ENCODE data around the gene USP6NL.

Gene USP6NL

GRCh38 chr10:11472158-11472753 is 139.2 kb downstream of the USP6NL start:
- DNase-seq = no peak

GRCh38 chr10:11469575-11470391 is 141.7 kb downstream of the USP6NL start:
- DNase-seq = no peak

DNA sequence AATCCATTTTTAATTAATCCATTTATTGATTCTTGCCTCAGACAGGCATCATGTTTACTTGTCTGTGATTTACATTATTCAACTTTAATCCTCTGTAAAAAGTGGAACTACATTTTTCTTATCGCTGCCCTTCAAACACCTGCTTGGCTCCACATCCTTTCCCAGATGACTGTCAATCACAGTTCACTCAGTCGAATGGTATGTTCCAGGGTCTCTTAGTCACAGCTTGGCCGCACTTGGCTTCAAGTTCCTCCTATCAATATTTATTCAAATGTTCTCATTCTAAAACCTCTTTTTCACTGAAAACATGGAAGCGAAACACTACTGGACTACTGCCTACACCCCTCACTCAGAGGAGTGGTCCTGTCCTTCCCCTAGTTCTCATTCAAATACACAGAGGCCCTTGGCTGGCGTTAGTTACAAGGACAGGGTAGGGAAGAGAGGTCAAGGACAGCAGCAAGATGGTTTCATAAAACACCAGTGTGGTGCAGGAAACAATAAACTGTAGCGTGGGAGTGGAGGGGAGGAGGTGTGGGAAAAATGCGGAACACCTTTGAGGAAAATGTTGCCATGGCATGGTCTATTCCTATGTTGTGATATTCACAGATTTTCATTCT is 143.2 kb downstream of the USP6NL start:
- DNase-seq = no peak

DNA sequence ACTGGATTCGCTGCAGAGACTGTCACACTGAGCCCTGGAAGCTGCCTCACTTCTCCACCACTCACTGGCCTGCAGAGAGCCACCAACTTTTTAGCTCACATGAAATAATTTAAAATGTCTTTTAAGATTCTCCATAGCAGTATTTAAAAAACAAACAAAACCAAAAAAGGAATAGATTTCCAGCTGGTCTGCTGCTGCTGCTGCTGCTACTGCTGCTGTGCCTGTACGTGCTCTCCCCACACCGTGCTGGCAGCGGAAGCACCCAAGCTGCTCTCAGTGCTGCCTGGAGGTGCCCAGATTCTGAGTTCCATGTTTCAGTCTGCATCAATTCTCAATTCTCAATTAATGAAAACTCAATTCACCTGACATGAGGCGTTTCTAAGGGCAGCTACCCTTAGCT is 146.0 kb downstream of the USP6NL start:
- no peak for DNase-seq

DNA sequence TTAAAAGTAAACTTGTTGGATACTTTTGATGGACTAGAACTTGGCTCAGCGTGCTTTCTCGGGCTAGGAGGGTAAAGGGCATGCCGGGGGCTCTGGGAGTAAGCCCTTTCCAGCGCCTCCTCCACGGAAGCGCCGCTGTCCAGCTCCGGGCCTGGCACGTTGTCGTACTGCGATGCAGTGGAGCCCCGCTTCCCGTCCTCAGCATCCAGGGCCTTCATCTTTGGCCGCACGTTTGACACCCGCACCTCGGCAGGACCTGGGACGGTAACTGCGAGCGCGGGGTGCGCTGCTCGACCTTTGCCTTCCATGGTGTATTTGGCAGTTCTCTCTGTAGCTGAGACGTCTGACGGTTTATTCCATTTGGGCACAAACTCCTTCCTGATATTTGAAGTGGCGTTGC is 148.3 kb downstream of the USP6NL start:
- no peak for DNase-seq

DNA sequence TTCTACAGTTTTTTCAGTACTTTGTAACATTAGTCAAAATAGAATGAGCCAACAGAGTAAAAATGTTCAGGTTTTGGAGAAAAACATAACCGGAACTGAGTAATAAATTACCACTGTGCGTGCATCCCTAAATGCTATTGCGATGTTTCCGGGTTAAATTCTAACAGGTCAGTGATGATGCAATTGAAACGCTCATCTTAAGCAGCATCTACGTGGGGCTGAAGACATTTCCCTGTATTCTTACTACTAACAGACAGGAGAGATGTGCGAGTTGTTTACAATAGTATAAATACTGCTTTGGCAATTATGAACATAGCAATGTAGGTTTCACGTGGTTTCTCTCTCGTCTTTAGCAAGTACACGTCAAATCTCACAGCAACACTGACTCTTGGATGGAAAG is 149.4 kb downstream of the USP6NL start:
- no peak for DNase-seq

DNA sequence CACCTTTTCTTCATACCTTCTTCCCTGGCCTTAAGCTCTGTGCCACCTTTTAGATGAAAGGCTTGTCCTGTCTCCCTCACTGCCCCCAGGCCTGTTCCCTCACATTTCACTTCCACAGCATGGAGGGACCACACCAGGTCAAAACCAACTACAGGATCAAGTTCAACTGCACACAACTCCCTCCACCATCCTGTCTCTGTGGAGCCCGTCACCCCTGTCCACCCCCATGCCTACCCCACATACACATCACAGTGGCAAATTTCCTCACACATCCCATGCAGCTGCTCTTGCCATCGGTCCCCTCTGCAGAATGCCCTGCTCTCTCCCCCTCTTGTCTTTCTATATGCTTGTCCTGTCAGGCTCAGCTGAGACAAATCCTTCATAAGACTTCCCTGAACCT is 154.1 kb downstream of the USP6NL start:
- no peak for DNase-seq

DNA sequence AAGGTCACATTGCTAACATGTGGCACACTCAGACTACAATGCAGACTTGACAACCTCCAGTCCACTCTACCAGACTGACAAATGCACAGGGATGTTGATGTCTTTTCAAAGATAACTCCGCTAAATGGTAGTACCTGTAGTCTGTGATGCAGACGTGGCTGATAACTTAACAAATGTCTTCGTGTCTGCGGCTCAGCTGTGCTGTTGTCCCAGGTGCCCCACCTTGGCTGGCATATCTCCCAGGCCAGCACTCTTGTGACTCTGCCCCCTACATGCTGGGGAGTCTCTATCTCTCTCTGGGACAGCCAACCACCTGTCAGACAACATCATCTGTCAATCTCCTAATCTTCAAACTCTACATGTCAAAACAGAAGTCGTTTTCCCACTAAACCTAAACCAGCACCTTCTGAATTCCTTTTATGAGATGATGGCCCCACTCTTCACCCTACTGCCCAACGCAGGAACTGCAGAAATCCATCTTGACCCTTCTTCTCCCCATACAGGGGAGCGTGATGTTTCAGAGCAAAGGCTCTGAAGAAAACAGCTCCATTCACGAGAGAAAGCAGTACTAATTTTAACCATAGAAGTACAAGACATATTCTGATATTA is 156.4 kb downstream of the USP6NL start:
- no peak for DNase-seq

DNA sequence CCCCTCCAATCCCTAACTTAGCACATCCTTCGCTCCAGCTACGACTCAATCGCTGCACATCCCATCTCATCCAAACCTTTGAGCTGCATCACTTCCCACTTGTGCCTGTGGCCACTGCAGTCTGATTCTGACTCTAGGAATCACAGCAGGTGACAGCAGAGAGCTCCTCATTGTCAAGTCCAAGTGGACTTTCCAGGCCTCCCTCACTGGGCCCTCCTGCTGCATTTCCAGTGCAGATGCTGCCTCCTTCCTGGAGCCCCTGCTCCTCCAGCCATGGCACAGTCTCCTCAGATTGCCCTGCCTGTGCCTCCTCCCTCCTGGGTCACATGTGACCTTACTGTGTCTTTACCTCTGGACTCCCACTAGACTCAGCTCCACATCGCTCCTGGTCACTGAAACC is 157.3 kb downstream of the USP6NL start:
- no peak for DNase-seq

GRCh38 chr10:11451640-11452260 is 159.7 kb downstream of the USP6NL start:
- no peak for DNase-seq

- DNase-seq = no peak
Measured at GRCh38 chr10:11450427-11450826, 161.0 kb downstream of the USP6NL start.

GRCh38 chr10:11449761-11450160 is 161.7 kb downstream of the USP6NL start:
- no peak for DNase-seq

DNA sequence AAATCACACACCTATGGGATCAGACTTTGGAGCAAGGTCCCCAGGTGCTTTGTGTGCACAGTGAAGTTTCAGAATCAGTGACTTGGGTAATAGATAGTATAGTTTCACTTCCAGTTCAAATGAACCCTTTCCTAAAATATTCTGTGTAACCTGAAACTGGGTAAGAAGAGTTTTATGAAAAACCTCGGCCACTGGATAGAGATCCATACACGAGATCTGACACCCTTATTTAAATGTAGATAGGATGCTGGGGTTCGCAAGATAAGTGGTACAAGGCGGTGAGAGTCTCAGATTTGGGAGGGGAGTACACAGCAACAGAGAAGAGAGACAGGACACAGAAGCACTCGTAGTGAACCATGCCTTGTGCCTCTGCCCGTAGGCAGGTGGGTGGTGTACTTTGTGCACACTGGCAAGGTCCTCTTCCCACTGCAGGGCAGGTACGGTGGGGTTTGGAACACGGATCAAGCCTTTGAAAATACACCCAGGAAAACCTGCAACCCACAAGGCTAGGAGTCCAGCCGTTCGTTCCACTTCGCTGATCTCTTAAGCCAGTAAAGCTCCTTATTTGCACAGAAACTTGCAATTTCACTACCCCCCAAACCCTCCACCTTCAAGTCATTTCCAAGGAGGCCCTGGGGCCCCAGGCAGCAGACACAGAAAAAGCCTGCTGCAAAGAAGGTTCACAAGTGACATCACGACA is 162.8 kb downstream of the USP6NL start:
- DNase-seq = no peak

GRCh38 chr10:11448190-11448544 is 163.3 kb downstream of the USP6NL start:
- no peak for DNase-seq

DNA sequence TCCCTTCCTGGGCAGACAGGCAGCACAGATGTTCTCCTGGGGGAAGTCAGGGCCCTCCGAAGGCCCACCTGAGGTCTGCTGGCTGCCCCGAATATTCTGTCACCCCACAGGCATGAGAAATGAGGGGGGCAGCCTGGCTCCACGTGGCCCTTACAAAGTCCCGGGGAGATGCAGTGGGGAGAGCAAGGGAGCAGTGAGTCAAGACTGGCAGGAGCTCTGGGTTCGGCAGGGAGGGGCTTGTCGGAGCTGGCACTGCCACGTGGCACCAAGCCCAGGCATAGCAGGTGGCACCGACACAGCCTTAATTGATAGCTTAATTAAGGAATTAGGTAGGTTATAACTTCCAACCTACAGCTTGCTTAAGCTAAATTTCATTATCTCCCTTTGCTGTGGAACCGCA is 163.9 kb downstream of the USP6NL start:
- no peak for DNase-seq

- no peak for DNase-seq
Measured at GRCh38 chr10:11446864-11447263, 164.6 kb downstream of the USP6NL start.

DNA sequence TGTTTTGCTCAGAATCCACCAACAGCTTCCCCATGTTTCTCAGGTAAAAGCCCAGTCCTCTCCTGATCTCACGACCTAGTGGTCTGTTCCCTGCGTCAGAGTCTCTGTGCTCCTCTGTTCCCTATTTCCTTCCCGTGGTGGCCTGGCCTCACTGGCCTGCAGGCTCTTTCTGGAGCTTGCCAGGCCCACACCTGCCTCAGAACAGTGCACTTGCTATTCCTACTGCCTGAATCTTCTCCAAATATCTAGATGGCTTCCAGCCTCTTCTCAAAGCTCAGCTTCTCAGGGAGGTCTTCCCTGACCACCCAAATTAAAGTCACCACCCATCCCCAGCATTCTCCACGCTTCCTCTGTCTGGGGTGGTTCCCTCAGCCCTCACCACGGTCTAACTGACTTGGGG is 165.3 kb downstream of the USP6NL start:
- no peak for DNase-seq

GRCh38 chr10:11444531-11445228 is 166.8 kb downstream of the USP6NL start:
- no peak for DNase-seq

DNA sequence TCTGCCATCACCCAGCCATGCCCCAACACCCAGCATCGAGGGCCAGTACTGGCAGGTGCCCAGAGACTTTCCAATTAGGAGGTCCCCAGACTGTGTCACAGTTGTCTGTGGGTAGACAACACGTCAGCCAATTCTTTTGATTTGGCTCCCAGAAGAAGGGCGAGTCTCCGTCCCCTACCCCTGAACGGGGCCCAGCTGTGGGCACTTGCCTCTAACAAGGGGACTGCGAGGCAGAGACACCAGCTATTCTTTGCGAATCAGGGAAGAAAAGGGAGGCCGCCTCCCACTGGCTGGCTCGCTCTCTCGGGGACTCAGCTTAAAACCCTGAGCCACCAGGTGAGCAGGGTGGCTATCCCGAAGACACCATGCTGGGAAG is 167.3 kb downstream of the USP6NL start:
- DNase-seq = no peak

DNA sequence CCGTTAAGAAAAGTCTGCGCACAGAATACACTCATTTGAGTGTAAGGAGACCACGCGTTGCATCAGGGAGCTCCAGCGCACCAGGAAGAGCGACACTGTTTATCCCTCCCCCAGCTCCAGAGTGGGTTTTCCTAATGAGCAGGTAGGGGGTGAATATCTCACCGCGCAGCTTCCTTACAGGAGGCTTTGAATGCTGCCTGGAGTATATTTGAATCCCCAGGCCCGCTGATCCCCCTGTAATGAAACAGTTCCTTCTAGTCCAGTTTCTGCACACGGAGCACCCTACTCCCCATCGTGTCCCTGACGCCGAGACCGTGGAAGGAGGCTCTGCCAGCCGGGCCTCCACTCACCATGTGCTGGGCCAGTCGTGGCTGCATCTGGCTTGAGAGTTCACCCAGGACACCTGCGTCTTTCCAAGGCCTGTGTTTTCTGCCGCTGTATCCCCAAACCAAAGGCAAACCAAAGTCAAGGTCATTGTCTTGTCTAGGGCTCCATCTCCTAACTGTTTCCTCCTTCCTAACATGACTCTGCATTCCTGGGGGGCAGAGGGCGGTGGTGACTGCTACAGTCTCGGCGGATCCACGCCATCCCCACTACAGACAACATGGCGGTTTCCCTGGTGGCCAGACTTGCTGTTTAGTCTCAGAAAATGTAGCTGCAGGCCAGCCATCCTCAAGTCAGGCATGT is 167.8 kb downstream of the USP6NL start:
- no peak for DNase-seq

- no peak for DNase-seq
Measured at GRCh38 chr10:11442001-11442773, 169.3 kb downstream of the USP6NL start.
